ENCODE data around the gene BMPER. TPM values are rescaled to one million over a fixed set of nuclear protein-coding genes. Genes with fewer than 3 reads are reported as not detected.

BMPER gene
- total RNA-seq, 2 donors from 2014 or later, result 3.0 to 3.8 TPM

DNA sequence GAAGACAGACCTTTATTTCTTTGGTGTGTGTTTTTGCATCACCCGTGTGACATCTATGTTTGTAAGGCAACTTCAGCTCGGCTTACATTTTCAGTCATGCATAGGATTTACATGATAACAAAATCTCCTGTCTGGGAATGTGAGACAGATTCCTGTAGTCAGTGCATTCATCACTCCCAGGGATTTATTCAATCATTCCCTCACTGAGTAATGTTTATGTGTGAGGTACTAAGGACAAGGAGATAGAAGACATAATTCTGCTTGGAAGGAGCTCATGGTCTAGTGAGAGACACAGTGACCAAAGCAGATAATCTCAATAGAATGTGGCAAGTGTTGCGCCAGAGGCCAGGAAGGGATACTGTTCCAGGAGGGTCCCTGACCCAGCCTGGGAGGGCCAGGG lies 35.2 kb upstream of the BMPER start:
- Histone ChIP-seq H3K27me3 (no peaks in the 10 kb centered on the region), H3K4me3 (no peak overlapping the region), H3K4me1 (no peaks in the 10 kb centered on the region), H3K36me3 (no peaks in the 10 kb centered on the region), H3K27ac (no peak overlapping the region), H3K9me3 (no peaks in the 10 kb centered on the region)
- no peak for DNase-seq (ENCODE audit: low spot score)
- no peak for TF ChIP-seq CTCF (IDR thresholded peaks at IDR 0.05)

DNA sequence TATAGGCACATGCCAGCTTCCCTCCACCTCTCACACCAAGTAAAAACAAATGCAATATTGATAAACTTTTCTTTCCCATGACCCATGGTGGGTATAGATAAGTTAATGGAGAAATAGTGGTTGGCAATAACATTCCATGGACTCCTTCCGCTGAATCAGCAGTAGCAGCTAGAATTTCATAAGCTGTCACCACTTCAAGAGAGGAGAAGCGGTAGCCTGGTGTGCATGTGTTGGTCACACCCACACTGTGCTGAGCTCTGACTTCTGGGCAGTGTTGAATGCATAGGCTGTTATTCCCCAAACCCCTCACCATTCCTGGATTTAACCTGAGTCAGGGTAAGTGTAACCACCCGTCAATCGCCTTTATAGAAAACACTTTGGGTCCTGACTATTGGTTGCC lies 32.5 kb upstream of the BMPER start:
- TF ChIP-seq CTCF (IDR thresholded peaks at IDR 0.05), result no peak

GRCh38 chr7:33873518-33873917 lies 31.8 kb upstream of the BMPER start:
- Histone ChIP-seq H3K4me1 (peaks cover 0 to 5% of the 10 kb centered on the region in 2 donors), H3K9me3 (no peaks in the 10 kb centered on the region), H3K27ac (no peak overlapping the region), H3K27me3 (no peaks in the 10 kb centered on the region), H3K36me3 (no peaks in the 10 kb centered on the region), H3K4me3 (no peak overlapping the region)
- TF ChIP-seq CTCF (IDR thresholded peaks at IDR 0.05), result no peak
- DNase-seq (ENCODE audit: low spot score), result no peak

More for the DNA sequence above, 32.5 kb upstream of the BMPER start:
- no peaks in the 10 kb centered on the region for H3K27me3 ChIP-seq
- H3K4me3 ChIP-seq, result no peak overlapping the region
- H3K4me1 ChIP-seq, result peaks cover 0 to 5% of the 10 kb centered on the region in 2 donors
- H3K36me3 ChIP-seq, result no peaks in the 10 kb centered on the region
- no peak overlapping the region for H3K27ac ChIP-seq
- H3K9me3 ChIP-seq, result no peaks in the 10 kb centered on the region
- DNase-seq (ENCODE audit: low spot score), result no peak

GRCh38 chr7:33873981-33874750 lies 31.2 kb upstream of the BMPER start:
- TF ChIP-seq CTCF (IDR thresholded peaks at IDR 0.05), result no peak
- Histone ChIP-seq H3K4me3 (no peak overlapping the region), H3K36me3 (no peaks in the 10 kb centered on the region), H3K4me1 (peaks cover 0 to 5% of the 10 kb centered on the region in 2 donors), H3K27me3 (no peaks in the 10 kb centered on the region), H3K9me3 (no peaks in the 10 kb centered on the region), H3K27ac (no peak overlapping the region)
- no peak for DNase-seq (ENCODE audit: low spot score)

DNA sequence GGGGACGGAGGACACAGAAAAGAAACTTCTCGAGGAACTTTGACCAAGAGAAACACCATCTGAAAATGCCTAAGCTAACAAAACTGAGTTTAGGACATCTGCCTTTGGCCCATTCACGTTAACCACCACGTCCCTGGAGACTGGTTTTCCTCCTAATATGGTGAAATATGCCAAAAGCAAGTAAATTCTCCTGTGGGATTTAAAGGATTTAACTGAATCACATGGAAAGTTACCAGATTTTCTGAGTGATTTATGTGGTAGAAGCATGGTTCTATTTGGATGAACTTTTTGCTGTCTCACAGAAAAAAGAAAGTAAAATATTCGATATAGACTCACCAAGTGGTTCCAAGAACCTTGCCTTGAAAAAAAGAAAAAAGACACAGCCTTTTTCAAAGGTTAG lies 30.4 kb upstream of the BMPER start:
- TF ChIP-seq CTCF (IDR thresholded peaks at IDR 0.05), result no peak
- H3K36me3 ChIP-seq, result no peaks in the 10 kb centered on the region
- peaks cover 0 to 5% of the 10 kb centered on the region in 2 donors for H3K4me1 ChIP-seq
- H3K4me3 ChIP-seq, result no peak overlapping the region
- DNase-seq (ENCODE audit: low spot score), result no peak
- no peaks in the 10 kb centered on the region for H3K9me3 ChIP-seq
- H3K27ac ChIP-seq, result no peak overlapping the region
- no peaks in the 10 kb centered on the region for H3K27me3 ChIP-seq

Measured in right atrium auricular region (tissue), 2 donors.